Tibial nerve (tissue), 4 donors: ENCODE measurements around the gene CD200R1L.

Source experiments
- CTCF ChIP-seq, 5 experiments: fragments of 200-600 bp in 3 of 5; fragments of 450-650 bp in 2 of 5; sonication (generic) in 3 of 5; IDR thresholded peaks; one replicate each; pipeline ENCODE4 v1.5.1; 2016 to 2019; ENCODE audit warnings: antibody characterized with exemption in 5 of 5, mild to moderate bottlenecking in 3 of 5, moderate library complexity in 2 of 5
- EP300 ChIP-seq, 2 donors: sonication (generic); formaldehyde crosslinking; IDR thresholded peaks; one replicate each; pipeline ENCODE4 v1.6.1; 2017; ENCODE audit warnings: antibody characterized with exemption in 2 of 2, mild to moderate bottlenecking in 1 of 2

GRCh38 chr3:112889357-112889756, 42.7 kb upstream of the CD200R1L start:
- TF ChIP-seq EP300 (IDR thresholded peaks at IDR 0.05) (no peak), CTCF (IDR thresholded peaks at IDR 0.05) (no peak)
